ENCODE measurements around the gene ZNF397. TPM values are rescaled to one million over a fixed set of nuclear protein-coding genes. Genes with fewer than 3 reads are reported as not detected.

Gene ZNF397
- total and polyA plus RNA-seq, 9 of the 15 experiments (the other 6 are each of a cell fraction or from before 2014, with no cell fraction given), result 6.4 to 24.2 (median 19.3) TPM

DNA sequence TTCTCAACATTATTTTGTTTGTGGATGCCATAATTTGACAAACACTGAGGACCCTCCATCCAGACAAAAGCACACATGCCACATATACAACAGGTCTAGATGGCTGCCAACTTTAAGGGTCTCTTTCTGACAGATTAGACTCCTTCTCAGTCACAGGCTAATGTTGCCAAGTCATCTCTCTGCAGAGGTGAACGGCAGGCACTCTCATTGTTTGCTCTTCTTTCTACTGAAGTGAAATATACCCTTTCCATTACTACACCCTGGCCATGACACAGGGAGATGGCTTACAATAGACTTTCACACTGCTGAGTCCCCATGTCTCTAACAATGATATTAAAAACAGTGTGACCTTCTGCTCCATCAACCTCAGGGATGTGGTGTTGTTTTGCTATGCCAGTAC is 47.5 kb upstream of the ZNF397 start (continued):
- TF ChIP-seq, protein P1, sequence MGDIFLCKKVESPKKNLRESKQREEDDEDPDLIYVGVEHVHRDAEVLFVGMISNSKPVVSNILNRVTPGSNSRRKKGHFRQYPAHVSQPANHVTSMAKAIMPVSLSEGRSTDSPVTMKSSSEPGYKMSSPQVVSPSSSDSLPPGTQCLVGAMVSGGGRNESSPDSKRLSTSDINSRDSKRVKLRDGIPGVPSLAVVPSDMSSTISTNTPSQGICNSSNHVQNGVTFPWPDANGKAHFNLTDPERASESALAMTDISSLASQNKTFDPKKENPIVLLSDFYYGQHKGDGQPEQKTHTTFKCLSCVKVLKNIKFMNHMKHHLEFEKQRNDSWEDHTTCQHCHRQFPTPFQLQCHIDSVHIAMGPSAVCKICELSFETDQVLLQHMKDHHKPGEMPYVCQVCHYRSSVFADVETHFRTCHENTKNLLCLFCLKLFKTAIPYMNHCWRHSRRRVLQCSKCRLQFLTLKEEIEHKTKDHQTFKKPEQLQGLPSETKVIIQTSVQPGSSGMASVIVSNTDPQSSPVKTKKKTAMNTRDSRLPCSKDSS (IDR thresholded peaks at IDR 0.05; ENCODE audit: low read depth, partially characterized antibody), result no peak
- no peak for TF ChIP-seq MCM3 (IDR thresholded peaks at IDR 0.05)
- peak; percentile 62 for TF ChIP-seq C11orf30 (IDR thresholded peaks at IDR 0.05; ENCODE audit: low read depth)
- no peak for TF ChIP-seq ZNF224 (CRISPR knock-in tag; IDR thresholded peaks at IDR 0.05)
- TF ChIP-seq ZSCAN29 (IDR thresholded peaks at IDR 0.05), result no peak
- TF ChIP-seq ZNF445 (CRISPR knock-in tag; IDR thresholded peaks at IDR 0.05; ENCODE audit: low read depth), result no peak
- TF ChIP-seq, protein P2, sequence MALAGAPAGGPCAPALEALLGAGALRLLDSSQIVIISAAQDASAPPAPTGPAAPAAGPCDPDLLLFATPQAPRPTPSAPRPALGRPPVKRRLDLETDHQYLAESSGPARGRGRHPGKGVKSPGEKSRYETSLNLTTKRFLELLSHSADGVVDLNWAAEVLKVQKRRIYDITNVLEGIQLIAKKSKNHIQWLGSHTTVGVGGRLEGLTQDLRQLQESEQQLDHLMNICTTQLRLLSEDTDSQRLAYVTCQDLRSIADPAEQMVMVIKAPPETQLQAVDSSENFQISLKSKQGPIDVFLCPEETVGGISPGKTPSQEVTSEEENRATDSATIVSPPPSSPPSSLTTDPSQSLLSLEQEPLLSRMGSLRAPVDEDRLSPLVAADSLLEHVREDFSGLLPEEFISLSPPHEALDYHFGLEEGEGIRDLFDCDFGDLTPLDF (CRISPR knock-in tag; IDR thresholded peaks at IDR 0.05), result no peak
- no peak; the same call in 1 of the 2 replicates for TF ChIP-seq NFE2L1 (tag; IDR thresholded peaks at IDR 0.05; ENCODE audit: borderline replicate concordance, low read depth)
- TF ChIP-seq MAFG (tag; conservative IDR thresholded peaks at IDR 0.05), result peak; percentile 78
- no peak for TF ChIP-seq HDAC3 (IDR thresholded peaks at IDR 0.05; ENCODE audit: borderline replicate concordance, partially characterized antibody)
- TF ChIP-seq ZNF316 (IDR thresholded peaks at IDR 0.05), result peak; percentile 65
- TF ChIP-seq MAFK (IDR thresholded peaks at IDR 0.05; ENCODE audit: low read length), result peak; percentile 32; the same call in 1 of the 2 replicates

Measured in K562 (cell line).